Stimulated activated CD8-positive, alpha-beta memory T cell treated with anti-CD3 and anti-CD28 coated beads, Interleukin-2, amount 100 ng/mL, for 48 hours (primary cell): ENCODE data around the gene ARHGAP26.
"Not testable (repeated sequence)": the region's sequence is repeated elsewhere in the genome, so short reads cannot be mapped to it uniquely, and the experiment has no call there.

Experiments used
- DNase-seq, 2 donors: peaks; one replicate each; pipeline ENCODE4 v3.0.0-alpha.2; 2020; ENCODE audit warnings: low read depth in 2 of 2

Gene ARHGAP26

DNA sequence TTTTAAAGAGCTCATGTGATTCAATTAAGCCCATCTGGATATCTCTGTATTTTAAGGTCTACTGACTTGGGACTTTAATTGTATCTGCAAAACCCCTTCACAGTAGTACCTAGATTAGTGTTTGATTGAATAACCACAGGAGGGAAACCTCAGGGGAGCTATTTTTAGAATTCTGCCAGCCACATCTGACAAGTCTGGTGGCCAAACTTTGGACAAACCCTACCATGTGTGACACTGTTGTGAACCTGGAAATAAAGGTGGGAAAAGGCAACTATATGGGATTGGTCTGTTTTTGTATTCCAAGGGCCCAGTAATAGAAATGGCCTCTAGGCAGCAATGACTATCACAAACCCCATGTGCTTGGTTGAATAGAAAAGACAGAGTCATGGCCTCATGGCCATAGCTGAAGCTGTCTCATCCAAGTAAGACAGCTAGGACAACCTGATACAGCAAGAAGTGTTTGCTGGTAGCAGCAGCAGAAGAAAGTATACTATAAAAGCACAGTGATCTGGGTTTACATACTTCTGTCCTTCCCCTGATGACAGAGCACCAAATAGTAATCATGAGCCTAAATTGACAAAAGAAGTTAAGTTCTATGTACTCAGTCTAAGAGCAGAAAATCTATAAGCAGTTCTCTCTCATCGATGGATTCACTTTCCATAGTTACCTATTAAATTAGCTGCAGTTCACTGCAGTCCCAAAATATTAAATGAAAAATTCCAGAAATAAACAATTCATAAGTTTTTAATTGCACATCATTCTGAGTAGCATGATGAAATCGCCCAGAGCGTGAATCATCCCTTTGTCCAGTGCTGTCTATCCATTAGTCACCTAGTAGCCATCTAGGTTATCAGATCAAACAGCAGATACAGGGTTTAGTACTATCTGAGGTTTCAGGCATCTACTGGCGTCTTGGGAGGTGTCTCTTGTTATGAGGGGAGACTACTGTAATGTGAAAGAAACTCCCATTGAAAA, 189.8 kb downstream of the ARHGAP26 start:
- no peak for DNase-seq

DNA sequence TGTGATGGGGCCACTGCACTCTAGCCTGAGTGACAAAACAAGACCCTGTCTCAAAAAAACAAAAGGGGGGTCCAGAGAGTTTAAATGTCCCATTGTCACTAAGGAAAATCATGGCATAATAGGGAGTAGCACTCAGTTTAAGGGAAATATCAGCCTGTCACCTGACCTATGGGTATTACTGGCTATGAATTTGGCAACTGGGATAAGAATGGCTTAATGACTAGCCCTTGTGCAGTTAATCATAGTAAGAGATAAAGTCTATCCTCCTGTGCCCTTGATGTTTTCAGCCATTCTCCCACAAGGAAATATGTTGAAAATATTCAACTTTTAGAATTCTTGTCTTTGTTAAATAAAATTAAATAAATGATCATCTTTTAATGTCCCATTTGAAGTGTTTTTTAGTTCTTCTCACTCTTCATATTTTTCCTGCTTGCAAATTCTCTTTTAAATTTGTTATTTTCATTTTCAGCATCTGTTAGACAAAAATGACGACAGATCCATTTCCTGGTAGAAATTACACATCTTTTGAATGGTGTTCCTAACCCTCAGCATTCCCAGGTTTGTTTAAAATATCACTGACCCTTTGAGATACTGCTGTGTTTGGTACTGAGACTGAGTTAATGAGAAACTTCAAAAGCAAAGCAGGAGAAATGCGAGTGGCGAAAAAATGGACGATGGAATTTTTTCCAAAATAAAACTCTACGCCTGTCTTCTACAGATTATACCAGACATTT, 191.4 kb downstream of the ARHGAP26 start:
- no peak for DNase-seq

DNA sequence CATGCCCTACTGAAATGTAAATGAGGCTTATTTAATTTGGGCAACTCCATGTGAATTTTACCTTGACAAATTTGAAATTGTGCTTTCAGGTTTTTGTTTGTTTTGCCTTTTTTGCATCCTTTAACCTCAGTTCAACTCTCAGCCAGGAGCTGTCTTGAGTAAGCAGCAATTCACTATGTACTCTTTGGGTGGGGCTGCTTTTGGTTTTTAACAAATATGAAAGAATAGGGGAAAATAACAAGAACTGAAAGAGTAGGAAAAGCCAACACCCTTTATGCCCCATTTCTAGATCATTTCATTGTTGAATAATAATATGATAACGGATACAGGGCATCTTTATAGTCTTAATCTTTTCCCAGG, 192.0 kb downstream of the ARHGAP26 start:
- no peak for DNase-seq

DNA sequence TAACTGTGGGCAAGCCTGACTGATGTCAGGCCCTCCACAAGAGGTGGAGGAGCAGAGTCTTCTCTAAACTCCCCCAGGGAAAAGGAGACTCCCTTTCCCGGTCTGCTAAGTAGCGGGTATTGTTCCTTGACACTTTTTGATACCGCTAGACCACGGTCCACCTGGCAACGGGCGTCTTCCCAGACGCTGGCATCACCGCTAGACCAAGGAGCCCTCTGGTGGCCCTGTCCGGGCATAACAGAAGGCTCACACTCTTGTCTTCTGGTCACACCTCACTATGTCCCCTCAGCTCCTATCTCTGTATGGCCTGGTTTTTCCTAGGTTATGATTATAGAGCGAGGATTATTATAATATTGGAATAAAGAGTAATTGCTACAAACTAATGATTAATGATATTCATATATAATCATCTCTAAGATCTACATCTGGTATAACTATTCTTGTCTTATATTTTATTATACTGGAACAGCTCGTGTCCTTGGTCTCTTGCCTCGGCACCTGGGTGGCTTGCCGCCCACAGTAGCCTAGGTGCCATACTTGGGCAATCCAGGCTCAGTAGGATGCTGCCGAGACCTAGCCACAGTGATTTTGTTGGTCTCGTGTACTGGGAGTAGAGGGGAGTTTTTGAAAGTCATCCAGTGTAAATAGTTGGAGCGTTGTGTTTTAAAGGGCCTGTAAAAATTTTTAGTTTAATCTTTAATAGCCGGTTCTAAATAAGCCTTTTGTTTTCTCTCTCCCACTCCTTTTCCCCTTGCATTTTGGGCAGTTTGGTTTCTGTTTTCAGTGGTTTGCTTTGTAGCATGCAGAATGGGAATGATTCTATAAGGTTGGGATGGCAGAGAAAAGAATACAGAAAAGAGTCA, 195.3 kb downstream of the ARHGAP26 start:
- not testable (repeated sequence) for DNase-seq

DNA sequence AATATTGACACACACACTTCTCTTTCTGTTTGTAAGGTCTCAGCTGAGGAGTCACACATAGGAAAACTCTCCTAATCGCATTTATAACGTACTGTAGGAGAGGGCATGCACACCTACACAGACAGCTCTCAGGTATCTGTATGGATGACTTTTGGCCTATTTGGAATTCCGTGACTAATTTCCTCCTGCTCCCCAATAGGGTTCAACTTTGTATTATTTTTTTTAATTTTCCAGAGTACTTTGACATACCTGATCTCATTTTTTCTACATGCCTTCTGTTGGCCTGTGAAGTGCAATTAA, 195.9 kb downstream of the ARHGAP26 start:
- no peak for DNase-seq

DNA sequence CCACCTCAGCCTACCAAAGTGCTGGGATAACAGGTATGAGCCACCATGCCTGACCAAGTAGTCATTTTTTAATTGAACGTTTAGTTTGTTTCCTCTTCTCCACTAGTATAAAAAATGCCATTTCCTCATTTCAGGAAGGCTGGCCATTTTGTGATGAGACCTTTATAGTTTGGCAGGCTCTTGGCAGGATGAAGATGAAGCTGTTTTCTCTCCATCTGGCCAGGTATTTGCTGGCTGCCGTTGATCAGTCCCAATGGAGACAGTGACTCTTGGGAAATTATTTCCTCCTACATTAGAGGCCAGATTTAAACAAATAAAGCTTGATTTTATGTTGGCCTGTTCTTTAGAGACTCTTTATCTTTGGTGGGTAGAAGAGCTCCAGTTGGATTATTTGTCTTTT, 199.0 kb downstream of the ARHGAP26 start:
- no peak for DNase-seq

DNA sequence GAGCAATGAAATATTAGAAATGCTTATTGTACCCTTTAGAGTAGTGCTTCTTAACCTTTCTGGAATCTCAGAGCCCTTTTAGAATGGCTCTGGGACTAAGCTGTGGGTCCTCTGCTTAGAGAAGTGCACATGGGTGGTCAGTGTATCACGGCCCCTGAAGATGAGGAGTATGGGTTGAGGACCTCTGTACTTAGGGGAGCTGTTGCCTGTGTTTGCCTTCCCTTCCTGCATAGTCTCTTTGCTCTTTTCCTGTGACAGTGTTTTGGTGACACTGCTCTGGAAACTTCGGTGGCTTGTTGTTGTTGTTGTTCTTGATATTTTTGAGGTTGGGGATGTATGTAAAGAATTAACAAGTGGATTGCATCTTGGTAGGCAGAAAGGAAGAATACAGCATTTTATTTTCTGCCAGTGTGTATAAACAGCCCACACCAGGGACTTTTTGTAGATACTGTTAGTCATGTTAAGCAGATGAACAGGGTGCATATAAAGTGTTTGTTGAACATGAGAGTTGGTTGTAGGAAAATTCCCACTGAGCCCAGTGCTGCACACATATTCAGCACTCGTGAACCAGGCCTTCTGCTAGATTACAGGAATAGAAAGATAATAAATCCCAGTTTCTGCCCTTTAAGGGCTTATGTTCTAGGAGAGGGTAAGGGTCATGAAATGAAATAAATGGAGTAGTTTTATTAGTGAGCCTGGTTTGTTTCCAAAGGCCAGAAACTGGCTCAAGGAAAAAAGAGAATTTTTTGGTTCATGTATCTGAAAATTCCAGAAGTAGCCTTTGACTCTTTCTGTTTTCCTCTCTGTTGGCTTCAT, 199.7 kb downstream of the ARHGAP26 start:
- no peak for DNase-seq

DNA sequence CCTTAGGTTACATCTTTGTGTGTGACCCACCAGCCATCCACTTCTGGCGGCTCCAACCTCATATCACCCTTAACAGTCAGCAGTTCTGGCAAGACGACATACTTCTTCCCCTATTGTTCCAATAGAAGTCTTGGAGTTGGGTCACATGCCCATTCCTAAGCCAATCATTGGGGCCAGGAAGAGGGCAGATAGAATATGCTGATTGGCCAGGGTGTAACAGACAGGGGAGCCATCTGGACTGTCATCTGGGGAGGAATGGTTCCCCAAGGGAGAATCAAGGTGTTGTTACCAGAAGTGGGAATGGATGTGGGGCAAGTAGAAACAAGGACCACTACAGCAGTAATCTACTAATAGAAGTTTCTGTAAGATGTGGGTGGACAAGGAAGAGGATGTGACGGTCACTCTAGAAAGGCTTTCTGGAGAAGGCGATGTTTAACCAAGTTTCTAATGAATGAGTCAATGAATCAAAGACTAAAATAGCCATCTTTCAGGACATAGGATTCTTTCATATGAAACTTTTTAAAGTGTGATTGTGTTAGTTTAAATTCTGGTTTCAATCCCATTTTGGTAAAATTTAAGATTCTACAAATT, 200.4 kb downstream of the ARHGAP26 start:
- no peak for DNase-seq

DNA sequence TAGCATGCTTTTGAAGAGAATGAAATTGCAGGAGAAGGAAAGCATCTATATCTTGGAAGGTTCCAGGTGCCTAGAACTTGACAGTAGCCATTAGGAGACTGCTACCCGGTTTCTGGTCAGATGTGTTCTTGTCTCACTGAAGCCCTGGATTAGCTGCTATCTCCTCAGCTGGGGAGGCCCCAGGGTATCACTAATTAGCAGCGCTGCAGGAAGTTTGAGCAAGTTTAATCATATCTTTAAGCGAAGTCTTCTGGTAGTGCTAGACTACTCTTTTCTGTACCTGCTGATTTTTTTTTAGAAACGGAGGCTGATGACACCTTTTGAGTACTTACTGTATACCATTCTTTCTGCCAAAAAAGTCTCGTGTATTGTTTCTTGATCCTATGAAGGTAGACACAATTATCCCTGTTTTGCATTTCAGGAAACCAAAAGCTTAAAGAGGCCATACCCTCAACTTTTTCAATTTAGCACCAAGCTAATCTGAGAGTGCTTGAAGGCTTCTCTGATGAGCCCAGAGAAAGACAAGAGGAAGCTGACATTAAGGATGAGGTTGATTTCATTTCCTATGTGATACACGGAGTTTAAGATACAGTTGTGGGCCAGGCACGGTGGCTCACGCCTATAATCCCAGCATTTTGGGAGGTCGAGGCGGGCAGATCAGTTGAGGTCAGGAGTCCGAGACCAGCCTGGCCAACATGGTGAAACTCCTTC, 201.3 kb downstream of the ARHGAP26 start:
- DNase-seq, result no peak

DNA sequence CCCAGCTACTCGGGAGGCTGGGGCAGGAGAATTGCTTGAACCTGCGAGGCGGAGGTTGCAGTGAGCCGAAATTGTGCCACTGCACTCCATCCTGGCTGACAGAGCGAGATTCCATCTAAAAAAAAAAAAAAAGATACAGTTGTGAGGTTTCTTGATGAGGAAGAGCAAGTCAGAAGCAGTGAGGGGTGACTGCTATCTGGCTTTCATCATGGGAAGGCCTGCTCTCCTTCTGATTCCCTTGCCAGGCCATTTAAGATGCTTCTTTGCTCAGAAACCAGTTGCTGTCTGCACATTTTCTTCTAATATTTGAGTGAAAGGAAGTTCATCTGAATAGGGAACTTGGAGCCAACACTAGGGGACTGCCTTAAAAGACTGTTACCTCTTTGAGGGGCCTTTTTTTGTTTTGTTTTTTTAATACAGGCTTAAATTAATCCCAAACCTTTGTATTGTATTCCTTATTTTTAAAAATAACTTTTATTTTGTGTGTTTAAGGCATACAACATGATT, 201.9 kb downstream of the ARHGAP26 start:
- no peak for DNase-seq

DNA sequence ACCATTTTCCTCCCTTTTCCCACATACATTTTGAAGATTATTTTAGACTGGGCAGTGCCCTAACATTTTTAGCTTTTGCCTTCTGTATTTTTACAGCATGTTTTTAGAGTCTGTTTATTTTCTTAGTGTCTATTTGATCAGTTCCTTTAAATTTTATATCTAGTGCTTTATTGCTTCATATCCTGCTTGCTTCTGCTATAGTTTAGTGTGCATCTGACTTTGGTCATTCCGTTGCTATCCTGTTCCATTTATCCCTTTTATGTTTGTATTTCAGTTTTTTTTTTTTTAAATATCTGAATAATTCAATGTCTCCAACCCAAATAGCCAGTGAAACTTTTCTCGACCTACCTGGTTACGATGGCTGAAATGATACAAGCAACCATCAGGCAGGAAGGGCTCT, 203.8 kb downstream of the ARHGAP26 start:
- DNase-seq, result no peak

DNA sequence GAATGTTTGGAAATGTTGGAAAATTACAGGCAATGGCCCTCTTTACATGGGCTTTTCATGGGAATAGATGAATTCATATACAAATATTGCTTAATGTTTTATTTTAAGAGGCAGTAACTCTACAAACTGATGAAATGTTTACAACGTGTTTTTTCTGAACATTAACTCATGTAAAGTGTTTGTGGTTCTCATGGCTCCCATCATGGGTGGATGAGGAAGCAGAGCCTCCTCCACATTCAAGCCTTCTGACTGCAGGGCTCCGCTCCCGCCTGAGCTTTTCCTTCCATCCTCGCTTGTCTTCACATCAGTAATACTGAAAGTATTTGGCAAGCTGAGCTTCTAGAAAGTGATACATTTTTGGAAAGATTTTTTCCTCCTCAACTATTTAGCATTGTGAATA, 204.2 kb downstream of the ARHGAP26 start:
- DNase-seq, result no peak

DNA sequence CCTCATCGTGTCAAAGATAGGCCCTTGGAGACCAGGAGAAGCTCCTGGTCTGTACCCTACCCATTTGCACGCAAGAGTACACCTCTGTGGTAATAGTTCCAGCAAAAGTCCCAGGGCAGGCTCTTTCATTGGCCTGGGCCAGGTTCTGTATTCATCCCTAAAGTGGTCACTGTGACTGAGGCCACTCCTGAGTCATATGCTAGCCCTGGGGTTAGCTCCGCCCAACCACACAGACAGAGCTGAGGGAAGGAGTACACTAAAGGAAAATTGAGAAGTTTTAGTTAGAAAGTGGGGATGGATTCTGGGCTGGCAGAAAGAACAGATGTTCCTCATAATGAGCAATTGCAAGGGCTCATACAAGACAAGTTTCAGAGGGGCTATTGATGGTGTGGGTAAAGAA, 206.7 kb downstream of the ARHGAP26 start:
- no peak for DNase-seq

DNA sequence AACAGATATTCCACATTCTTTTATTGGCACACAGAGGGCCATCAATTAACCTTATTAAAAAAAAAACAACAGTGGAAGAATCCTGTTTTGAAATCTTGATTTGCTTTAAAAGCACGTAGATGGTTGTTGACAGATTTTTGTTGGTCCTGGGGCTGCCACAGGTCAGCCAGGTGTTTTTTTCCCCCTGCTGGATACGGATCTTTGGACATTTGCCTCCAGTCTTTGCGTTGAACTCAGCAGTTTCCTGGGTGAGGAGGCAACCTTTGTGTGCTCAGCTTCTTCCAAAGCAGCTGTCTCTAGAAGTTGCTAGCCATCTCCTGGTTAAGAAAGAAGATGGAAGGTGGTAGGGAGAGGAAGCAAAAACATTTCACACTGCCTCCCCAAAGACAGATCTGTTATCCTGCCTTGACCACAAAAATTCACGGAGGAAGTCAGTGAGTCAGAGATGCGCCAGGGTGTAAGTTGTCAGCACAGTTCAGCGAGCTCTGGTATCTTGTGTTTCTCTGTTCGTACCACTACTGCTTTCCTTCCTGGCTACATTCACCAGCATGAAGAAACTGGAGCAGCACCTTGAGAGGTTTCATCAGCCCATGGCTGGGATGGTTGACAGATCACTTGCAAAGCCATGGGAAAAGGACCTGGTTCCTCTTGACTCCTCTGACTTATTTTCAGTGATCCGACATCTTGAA, 207.3 kb downstream of the ARHGAP26 start:
- DNase-seq, result no peak

DNA sequence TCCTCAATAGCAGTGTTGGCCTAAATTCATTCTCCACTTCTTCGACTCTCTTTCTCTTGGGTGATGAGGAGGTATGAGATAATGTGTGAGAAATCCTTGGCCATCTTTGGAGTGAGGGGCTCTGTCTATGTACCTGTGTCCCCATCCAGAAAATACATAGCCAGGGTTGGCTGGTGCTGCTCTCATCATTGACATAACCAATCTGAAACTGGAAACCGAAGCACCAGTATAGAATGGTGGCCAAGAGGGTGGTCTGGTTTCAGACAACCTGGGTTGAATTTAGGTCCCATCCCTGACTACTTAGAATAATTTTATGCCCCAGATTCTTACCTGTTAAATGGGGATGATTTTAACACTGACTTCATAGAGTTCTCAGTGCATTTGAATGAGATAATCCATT, 208.1 kb downstream of the ARHGAP26 start:
- DNase-seq, result no peak

DNA sequence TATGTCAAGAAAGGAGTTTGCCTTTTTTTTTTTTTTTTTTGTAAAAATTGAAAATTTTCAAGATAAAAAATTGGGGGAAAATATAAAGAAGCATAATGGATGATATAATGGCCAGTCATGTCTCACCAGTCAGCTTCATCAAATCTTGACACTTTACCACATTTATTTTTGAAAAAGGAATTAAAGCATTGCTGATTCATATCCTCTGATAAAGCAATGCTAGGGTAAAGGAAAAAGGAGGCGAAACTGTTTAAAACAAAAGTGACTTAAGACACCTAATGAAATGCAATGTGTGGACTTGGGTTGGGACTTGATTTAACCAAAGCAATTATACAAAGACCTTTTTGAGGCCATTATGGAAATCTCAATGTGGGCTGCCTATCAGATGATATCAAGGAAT, 208.5 kb downstream of the ARHGAP26 start:
- DNase-seq, result no peak

DNA sequence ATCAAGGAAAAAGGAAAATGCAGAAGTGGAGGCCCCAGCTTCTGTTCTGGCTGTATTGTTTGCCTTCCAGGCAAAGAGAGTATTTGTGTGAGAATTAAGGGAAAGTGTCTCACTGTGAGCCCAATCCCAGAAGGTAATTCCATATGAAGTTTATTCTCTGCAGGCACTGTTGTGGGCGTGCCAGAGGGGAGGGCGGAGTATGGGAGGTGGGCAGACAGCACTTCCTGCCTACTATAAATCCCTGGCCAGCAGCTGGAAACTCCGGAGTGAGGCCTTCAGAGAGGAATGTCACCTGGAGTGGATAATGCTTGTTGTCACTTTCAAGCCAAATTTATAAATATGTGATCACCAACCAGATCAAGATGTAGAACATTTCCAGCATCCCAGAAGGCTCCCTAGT, 209.5 kb downstream of the ARHGAP26 start:
- DNase-seq, result no peak

DNA sequence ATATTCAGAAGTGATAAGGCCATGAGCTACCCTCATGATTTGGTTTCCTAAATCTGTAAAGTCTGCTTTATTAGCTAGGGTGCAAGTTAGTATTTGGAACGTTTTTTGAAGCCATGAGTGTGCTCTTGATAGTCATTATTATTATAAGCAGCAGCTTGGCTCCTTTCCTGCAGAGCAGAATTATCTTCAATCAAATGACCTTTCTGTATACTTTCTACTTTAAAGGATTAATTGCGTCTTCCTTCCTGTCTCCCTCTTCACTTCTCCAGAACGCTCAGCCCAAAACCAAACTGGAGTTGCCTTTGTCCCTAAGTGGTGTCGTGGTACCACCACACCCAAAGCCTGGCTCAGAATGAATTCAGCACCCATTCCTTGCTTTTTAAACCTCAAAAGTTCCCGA, 211.3 kb downstream of the ARHGAP26 start:
- no peak for DNase-seq
